Caki2 (cell line): ENCODE data around the gene TADA2B. TPM values are rescaled to one million over a fixed set of nuclear protein-coding genes. Genes with fewer than 3 reads are reported as not detected.

Experiments used
- DNase-seq: peaks from one replicate; pipeline ENCODE4 v3.0.0-alpha.2; 2015; ENCODE audit warnings: low read depth
- in situ Hi-C: cut with HindIII; loops from 2 replicates; pipeline ENCODE4 v1.10.0; 2016; ENCODE audit warnings: low sequenced_read_pairs, low pct_unique_long_range_greater_than_20kb, mixed read lengths
- total RNA-seq: library from RNA; depleted of rRNA; stranded (reverse); fragments of >200 nt; shearing (Covaris generic); gene quantifications from 2 replicates; pipeline ENCODE4 v1.2.3, GENCODE V29; 2014; ENCODE audit warnings: low replicate concordance

Gene TADA2B
- total RNA-seq, 1 experiment from 2014 or later: 9.0 TPM

GRCh38 chr4:7051144-7051495, 7.9 kb downstream of the TADA2B start:
- DNase-seq: no peak
- in situ Hi-C loops: no loop called here

GRCh38 chr4:7051905-7052304, 8.7 kb downstream of the TADA2B start:
- DNase-seq: no peak

GRCh38 chr4:7052313-7052712, 9.1 kb downstream of the TADA2B start:
- no peak for DNase-seq
- in situ Hi-C loops: no loop called here

More at GRCh38 chr4:7051905-7052304, 8.7 kb downstream of the TADA2B start:
- in situ Hi-C loops: no loop called here

GRCh38 chr4:7052923-7053715, 9.9 kb downstream of the TADA2B start:
- DNase-seq: no peak
- in situ Hi-C loops: no loop called here

- DNase-seq: no peak
- in situ Hi-C loops: no loop called here
Observed at GRCh38 chr4:7054106-7054880, 11.1 kb downstream of the TADA2B start.

- no peak for DNase-seq
- in situ Hi-C loops: no loop called here
Observed at GRCh38 chr4:7055111-7055989, 12.2 kb downstream of the TADA2B start.

- in situ Hi-C loops: no loop called here
- no peak for DNase-seq
Observed at GRCh38 chr4:7055990-7056325, 12.8 kb downstream of the TADA2B start.

GRCh38 chr4:7058792-7059191, 15.6 kb downstream of the TADA2B start:
- DNase-seq: no peak
- in situ Hi-C loops: no loop called here

- in situ Hi-C loops: no loop called here
Observed at GRCh38 chr4:7059662-7060061, 16.5 kb downstream of the TADA2B start.

GRCh38 chr4:7060346-7061150, 17.4 kb downstream of the TADA2B start:
- DNase-seq: no peak
- in situ Hi-C loops: no loop called here

More at GRCh38 chr4:7059662-7060061, 16.5 kb downstream of the TADA2B start:
- no peak for DNase-seq

- no peak for DNase-seq
- in situ Hi-C loops: no loop called here
Observed at GRCh38 chr4:7061815-7062214, 18.6 kb downstream of the TADA2B start.

GRCh38 chr4:7062816-7063215, 19.6 kb downstream of the TADA2B start:
- in situ Hi-C loops: no loop called here

GRCh38 chr4:7063362-7063761, 20.2 kb downstream of the TADA2B start:
- in situ Hi-C loops: no loop called here

More at GRCh38 chr4:7062816-7063215, 19.6 kb downstream of the TADA2B start:
- no peak for DNase-seq

GRCh38 chr4:7066006-7066405, 22.8 kb downstream of the TADA2B start:
- in situ Hi-C loops: no loop called here
- DNase-seq: no peak

More at GRCh38 chr4:7063362-7063761, 20.2 kb downstream of the TADA2B start:
- DNase-seq: no peak

GRCh38 chr4:7066493-7066892, 23.3 kb downstream of the TADA2B start:
- in situ Hi-C loops: no loop called here
- DNase-seq: no peak

GRCh38 chr4:7067126-7067451, 23.9 kb downstream of the TADA2B start:
- no peak for DNase-seq
- in situ Hi-C loops: no loop called here

GRCh38 chr4:7067452-7068278, 24.5 kb downstream of the TADA2B start, which contains the start of gene GRPEL1:
Gene GRPEL1, minus strand, starts transcription at chr4:7068064. Its CDS starts 32 bp downstream, at chr4:7068032.
- in situ Hi-C loops: no loop called here
- peak; percentile 98 for DNase-seq
